Tibial nerve (tissue), 4 donors: Measurements from ENCODE around the gene GARIN5B. TPM values are rescaled to one million over a fixed set of nuclear protein-coding genes. Genes with fewer than 3 reads are reported as not detected.

Source experiments
- DNase-seq, 2 donors: peaks; one replicate each; pipeline ENCODE4 v3.0.0-alpha.2; 2019; ENCODE audit warnings: low spot score in 2 of 2
- H3K27ac ChIP-seq, 4 donors: fragments of 200-600 bp; sonication (generic) in 3 of 4; one replicate each; pipeline ENCODE4 v1.5.1; 2017 to 2019; ENCODE audit warnings: mild to moderate bottlenecking in 1 of 4
- H3K27me3 ChIP-seq, 2 donors: fragments of 200-600 bp; sonication (generic) in 1 of 2; one replicate each; pipeline versions ENCODE4 v1.5.1 to v1.6.0; 2017 to 2019
- H3K36me3 ChIP-seq, 3 donors: fragments of 200-600 bp; sonication (generic); one replicate each; pipeline ENCODE4 v1.5.1; 2018 to 2019
- H3K4me1 ChIP-seq, 4 donors: fragments of 200-600 bp; sonication (generic) in 3 of 4; one replicate each; pipeline ENCODE4 v1.5.1; 2017 to 2019
- H3K4me3 ChIP-seq, 4 donors: fragments of 200-600 bp; sonication (generic) in 3 of 4; one replicate each; pipeline ENCODE4 v1.5.1; 2017 to 2019; ENCODE audit warnings: mild to moderate bottlenecking in 1 of 4, moderate library complexity in 1 of 4
- H3K9me3 ChIP-seq, 4 donors: fragments of 200-600 bp; sonication (generic) in 3 of 4; one replicate each; pipeline ENCODE4 v1.5.1; 2017 to 2019
- CTCF ChIP-seq, 5 experiments: fragments of 200-600 bp in 3 of 5; fragments of 450-650 bp in 2 of 5; sonication (generic) in 3 of 5; IDR thresholded peaks; one replicate each; pipeline ENCODE4 v1.5.1; 2016 to 2019; ENCODE audit warnings: antibody characterized with exemption in 5 of 5, mild to moderate bottlenecking in 3 of 5, moderate library complexity in 2 of 5
- EP300 ChIP-seq, 2 donors: sonication (generic); formaldehyde crosslinking; IDR thresholded peaks; one replicate each; pipeline ENCODE4 v1.6.1; 2017; ENCODE audit warnings: antibody characterized with exemption in 2 of 2, mild to moderate bottlenecking in 1 of 2
- POLR2A ChIP-seq, 2 donors: fragments of 450-650 bp; IDR thresholded peaks; one replicate each; pipeline ENCODE4 v1.6.1; 2017; ENCODE audit warnings: antibody characterized with exemption in 2 of 2, mild to moderate bottlenecking in 2 of 2, moderate library complexity in 2 of 2
- WGBS, 2 donors: methylation state at CpG; one replicate each; pipeline ENCODE4 v1.1.5; 2018; 5-methylcytosine and 5-hydroxymethylcytosine counted together
- total RNA-seq, 4 donors: library from RNA; depleted of rRNA; stranded (reverse); fragments of >200 nt; gene quantifications; one replicate each; pipeline ENCODE4 v1.1.0, GENCODE V29; 2016

Gene GARIN5B
- total RNA-seq, 4 donors from 2014 or later = not detected

- Histone ChIP-seq H3K27ac (no peak overlapping the region), H3K4me1 (peaks cover 0 to 21% (median 10%) of the 10 kb centered on the region in 4 donors), H3K9me3 (no peaks in the 10 kb centered on the region), H3K27me3 (peaks cover 4 to 61% of the 10 kb centered on the region in 2 donors), H3K36me3 (no peaks in the 10 kb centered on the region), H3K4me3 (no peak overlapping the region)
- no peak for TF ChIP-seq POLR2A (IDR thresholded peaks at IDR 0.05)
- TF ChIP-seq EP300 (IDR thresholded peaks at IDR 0.05) = no peak
- no peak for TF ChIP-seq CTCF (IDR thresholded peaks at IDR 0.05)
- 90 to 94% methylated on average over 3 of the region's 3 CpGs for WGBS, 2 donors
- no peak for DNase-seq
Observed at GRCh38 chr19:55366790-55367189, 3.7 kb upstream of the GARIN5B start.

- WGBS, 2 donors = 66 to 68% methylated on average over 16 to 19 of the region's 19 CpGs
- H3K27ac ChIP-seq = no peak overlapping the region
- no peaks in the 10 kb centered on the region for H3K36me3 ChIP-seq
- no peaks in the 10 kb centered on the region for H3K9me3 ChIP-seq
- H3K4me3 ChIP-seq = no peak overlapping the region
- H3K27me3 ChIP-seq = peaks cover 4 to 52% of the 10 kb centered on the region in 2 donors
- no peak for DNase-seq
- H3K4me1 ChIP-seq = peaks cover 0 to 21% (median 10%) of the 10 kb centered on the region in 4 donors
- TF ChIP-seq CTCF (IDR thresholded peaks at IDR 0.05) = no peak
- TF ChIP-seq POLR2A (IDR thresholded peaks at IDR 0.05) = no peak
Observed at GRCh38 chr19:55365964-55366363, 2.9 kb upstream of the GARIN5B start.

GRCh38 chr19:55365245-55365644, 2.2 kb upstream of the GARIN5B start:
- WGBS, 2 donors = 78 to 88% methylated on average over 8 of the region's 8 CpGs
- Histone ChIP-seq H3K4me1 (peaks cover 0 to 17% (median 9%) of the 10 kb centered on the region in 4 donors), H3K27me3 (peaks cover 4 to 45% of the 10 kb centered on the region in 2 donors), H3K27ac (no peak overlapping the region), H3K9me3 (no peaks in the 10 kb centered on the region), H3K36me3 (no peaks in the 10 kb centered on the region), H3K4me3 (no peak overlapping the region)
- TF ChIP-seq CTCF (IDR thresholded peaks at IDR 0.05) = no peak
- TF ChIP-seq EP300 (IDR thresholded peaks at IDR 0.05) = no peak
- TF ChIP-seq POLR2A (IDR thresholded peaks at IDR 0.05) = no peak
- DNase-seq = no peak

- no peaks in the 10 kb centered on the region for H3K36me3 ChIP-seq
- 75 to 80% methylated on average over 22 to 38 of the region's 38 CpGs for WGBS, 2 donors
Observed at GRCh38 chr19:55362174-55362989, 678 bp downstream of the GARIN5B start.

More at GRCh38 chr19:55362174-55362989, 678 bp downstream of the GARIN5B start:
- no peak for DNase-seq
- TF ChIP-seq EP300 (IDR thresholded peaks at IDR 0.05) = no peak
- no peak for TF ChIP-seq CTCF (IDR thresholded peaks at IDR 0.05)
- no peak for TF ChIP-seq POLR2A (IDR thresholded peaks at IDR 0.05)
- H3K27me3 ChIP-seq = peaks cover 0 to 21% of the 10 kb centered on the region in 2 donors
- no peak overlapping the region for H3K4me3 ChIP-seq
- no peaks in the 10 kb centered on the region for H3K4me1 ChIP-seq
- H3K9me3 ChIP-seq = no peaks in the 10 kb centered on the region
- no peak overlapping the region for H3K27ac ChIP-seq
